Fibroblast of lung (primary cell): ENCODE results near the gene RIPK1.

Source experiments
- EZH2 ChIP-seq: IDR thresholded peaks from 2 replicates; pipeline ENCODE4 v1.5.1; 2012; ENCODE audit warnings: low read length, control low read depth, mild to moderate bottlenecking; ENCODE audit errors: missing control alignments
- TF ChIP-seq, protein P1 (sequence below), 2 donors: IDR thresholded peaks in 1 of 2; conservative IDR thresholded peaks in 1 of 2; 1 replicate in 1 of 2; 2 replicates in 1 of 2; pipeline ENCODE4 v1.5.1; 2011 to 2012; ENCODE audit warnings: low read length in 2 of 2, control low read depth in 1 of 2, inconsistent platforms in 1 of 2, low read depth in 1 of 2, mild to moderate bottlenecking in 1 of 2

DNA sequence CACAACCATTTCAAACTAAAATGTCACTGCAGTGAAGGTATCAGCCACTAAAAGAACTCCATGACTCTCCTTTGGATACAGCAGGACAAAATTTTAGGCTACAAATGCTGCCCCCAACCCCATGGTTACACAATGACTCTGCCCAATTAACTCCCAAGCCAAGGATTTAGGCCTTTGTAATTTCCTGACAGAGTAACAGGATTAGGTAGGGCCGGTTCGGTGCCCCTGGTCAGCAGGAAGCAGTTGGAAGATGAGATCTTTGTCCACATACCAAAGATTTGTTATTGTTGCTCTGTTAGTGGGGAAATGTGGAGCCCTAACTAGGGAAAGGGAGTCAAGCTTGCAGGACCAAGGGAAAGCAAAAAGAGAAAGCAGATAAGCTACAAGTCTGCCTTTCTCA, 26.7 kb upstream of the RIPK1 start:
- TF ChIP-seq, protein P1, sequence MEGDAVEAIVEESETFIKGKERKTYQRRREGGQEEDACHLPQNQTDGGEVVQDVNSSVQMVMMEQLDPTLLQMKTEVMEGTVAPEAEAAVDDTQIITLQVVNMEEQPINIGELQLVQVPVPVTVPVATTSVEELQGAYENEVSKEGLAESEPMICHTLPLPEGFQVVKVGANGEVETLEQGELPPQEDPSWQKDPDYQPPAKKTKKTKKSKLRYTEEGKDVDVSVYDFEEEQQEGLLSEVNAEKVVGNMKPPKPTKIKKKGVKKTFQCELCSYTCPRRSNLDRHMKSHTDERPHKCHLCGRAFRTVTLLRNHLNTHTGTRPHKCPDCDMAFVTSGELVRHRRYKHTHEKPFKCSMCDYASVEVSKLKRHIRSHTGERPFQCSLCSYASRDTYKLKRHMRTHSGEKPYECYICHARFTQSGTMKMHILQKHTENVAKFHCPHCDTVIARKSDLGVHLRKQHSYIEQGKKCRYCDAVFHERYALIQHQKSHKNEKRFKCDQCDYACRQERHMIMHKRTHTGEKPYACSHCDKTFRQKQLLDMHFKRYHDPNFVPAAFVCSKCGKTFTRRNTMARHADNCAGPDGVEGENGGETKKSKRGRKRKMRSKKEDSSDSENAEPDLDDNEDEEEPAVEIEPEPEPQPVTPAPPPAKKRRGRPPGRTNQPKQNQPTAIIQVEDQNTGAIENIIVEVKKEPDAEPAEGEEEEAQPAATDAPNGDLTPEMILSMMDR (conservative IDR thresholded peaks at IDR 0.05 in 1 of 2, IDR thresholded peaks at IDR 0.05 in 1 of 2; ENCODE audit: low read depth in 1 of 2, low read length in 2 of 2), result no peak
- no peak for TF ChIP-seq EZH2
